Cardiac muscle cell (in vitro differentiated cells and primary cell): Measurements from ENCODE around the gene CADM3. TPM values are rescaled to one million over a fixed set of nuclear protein-coding genes. Genes with fewer than 3 reads are reported as not detected.

Experiments used
- DNase-seq, 2 donors: peaks; one replicate each; pipeline versions ENCODE4 v3.0.0 to v3.0.0-alpha.2; 2010 to 2017; ENCODE audit warnings: low read depth in 1 of 2, low spot score in 1 of 2
- H3K27ac ChIP-seq: fragments of 200-600 bp; sonication (generic); 2 replicates; pipeline ENCODE4 v1.5.1; 2016
- H3K27me3 ChIP-seq: fragments of 200-600 bp; sonication (generic); 2 replicates; pipeline ENCODE4 v1.6.0; 2016; ENCODE audit warnings: control low read depth
- H3K36me3 ChIP-seq: fragments of 200-600 bp; sonication (generic); 2 replicates; pipeline ENCODE4 v1.5.1; 2016; ENCODE audit warnings: control low read depth
- H3K4me1 ChIP-seq: fragments of 200-600 bp; sonication (generic); 2 replicates; pipeline ENCODE4 v1.8.1; 2017; ENCODE audit warnings: low read depth, mild to moderate bottlenecking, mixed run types
- H3K4me3 ChIP-seq: fragments of 200-600 bp; sonication (generic); 2 replicates; pipeline ENCODE4 v1.5.1; 2016; ENCODE audit warnings: mild to moderate bottlenecking
- H3K9me3 ChIP-seq: fragments of 200-600 bp; sonication (generic); 2 replicates; pipeline ENCODE4 v1.5.1; 2017; ENCODE audit warnings: low read depth, mild to moderate bottlenecking, control low read depth
- polyA plus RNA-seq: library from polyadenylated mRNA; unstranded; fragments of >200 nt; fragmentation: Nextera tagmentation; extraction: Ambion mirVana; gene quantifications from 2 replicates; pipeline ENCODE4 v1.2.1, GENCODE V29; 2016
- total RNA-seq: library from RNA; depleted of rRNA; stranded (reverse); fragments of >200 nt; gene quantifications from 2 replicates; pipeline ENCODE4 v1.2.3, GENCODE V29; 2016
- TF ChIP-seq, protein P1 (sequence below): IDR thresholded peaks from 2 replicates; pipeline ENCODE4 v1.5.1; 2012; ENCODE audit warnings: low read depth, mild to moderate bottlenecking, low read length

Gene CADM3
- total and polyA plus RNA-seq, 2 experiments from 2014 or later: 0.51 to 3.1 TPM

DNA sequence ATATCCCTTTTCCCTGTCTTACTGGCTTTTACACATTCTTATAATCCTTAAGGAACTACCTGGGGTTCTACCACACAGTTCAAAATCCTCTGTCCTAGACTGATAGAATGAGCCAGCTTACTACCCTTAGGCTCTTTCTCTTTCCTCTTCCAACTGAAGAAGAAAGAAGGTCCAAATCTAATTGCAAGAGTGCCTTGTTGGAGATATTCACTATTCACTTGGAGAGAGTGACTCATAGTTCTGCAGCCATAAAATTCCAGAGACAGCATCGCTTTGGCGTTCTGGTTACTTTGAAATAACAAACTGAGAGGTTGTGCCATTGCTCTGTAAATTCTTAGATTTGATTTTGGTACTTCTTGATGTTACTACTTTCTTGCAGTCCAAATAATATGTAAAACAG, 4.2 kb downstream of the CADM3 start:
- H3K4me1 ChIP-seq: peaks cover 5% of the 10 kb centered on the region
- no peaks in the 10 kb centered on the region for H3K9me3 ChIP-seq
- H3K27me3 ChIP-seq: peaks cover 18% of the 10 kb centered on the region
- DNase-seq: no peak
- no peak overlapping the region for H3K4me3 ChIP-seq
- TF ChIP-seq, protein P1, sequence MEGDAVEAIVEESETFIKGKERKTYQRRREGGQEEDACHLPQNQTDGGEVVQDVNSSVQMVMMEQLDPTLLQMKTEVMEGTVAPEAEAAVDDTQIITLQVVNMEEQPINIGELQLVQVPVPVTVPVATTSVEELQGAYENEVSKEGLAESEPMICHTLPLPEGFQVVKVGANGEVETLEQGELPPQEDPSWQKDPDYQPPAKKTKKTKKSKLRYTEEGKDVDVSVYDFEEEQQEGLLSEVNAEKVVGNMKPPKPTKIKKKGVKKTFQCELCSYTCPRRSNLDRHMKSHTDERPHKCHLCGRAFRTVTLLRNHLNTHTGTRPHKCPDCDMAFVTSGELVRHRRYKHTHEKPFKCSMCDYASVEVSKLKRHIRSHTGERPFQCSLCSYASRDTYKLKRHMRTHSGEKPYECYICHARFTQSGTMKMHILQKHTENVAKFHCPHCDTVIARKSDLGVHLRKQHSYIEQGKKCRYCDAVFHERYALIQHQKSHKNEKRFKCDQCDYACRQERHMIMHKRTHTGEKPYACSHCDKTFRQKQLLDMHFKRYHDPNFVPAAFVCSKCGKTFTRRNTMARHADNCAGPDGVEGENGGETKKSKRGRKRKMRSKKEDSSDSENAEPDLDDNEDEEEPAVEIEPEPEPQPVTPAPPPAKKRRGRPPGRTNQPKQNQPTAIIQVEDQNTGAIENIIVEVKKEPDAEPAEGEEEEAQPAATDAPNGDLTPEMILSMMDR: no peak
- no peaks in the 10 kb centered on the region for H3K36me3 ChIP-seq
- no peak overlapping the region for H3K27ac ChIP-seq

DNA sequence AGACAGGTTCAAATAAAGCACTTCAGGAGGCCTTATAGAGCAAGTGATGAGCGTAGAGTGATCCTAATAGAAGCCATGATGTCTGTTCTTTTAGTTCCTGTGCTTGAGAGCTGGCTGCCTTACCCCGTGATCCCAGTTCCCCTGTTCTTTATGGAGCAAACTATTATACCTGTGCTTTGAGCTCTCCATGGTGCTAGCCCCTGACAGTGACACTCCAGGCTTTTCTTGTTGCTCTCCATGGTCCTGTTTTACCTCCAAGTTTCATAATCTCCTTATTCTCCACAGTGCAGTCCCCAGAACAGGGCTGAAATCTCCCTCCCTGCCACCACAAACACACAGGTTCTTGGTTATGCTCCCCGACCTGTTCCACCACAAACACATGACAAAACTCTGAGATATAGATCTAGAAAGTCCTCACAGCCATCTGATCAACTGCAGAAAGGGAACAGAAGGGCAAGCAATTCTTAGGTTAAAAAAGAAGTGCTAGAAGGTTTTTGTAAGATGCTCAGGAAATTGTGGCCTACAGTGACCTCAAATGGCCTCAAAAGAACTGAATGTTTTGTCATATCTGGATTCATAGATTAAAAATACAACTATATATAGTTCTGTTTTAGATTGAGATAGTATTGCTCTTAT, 6.0 kb downstream of the CADM3 start:
- no peak overlapping the region for H3K4me3 ChIP-seq
- H3K27me3 ChIP-seq: peaks cover 7% of the 10 kb centered on the region
- TF ChIP-seq, protein P1: no peak
- DNase-seq: peak; percentile 83 to 94
- H3K4me1 ChIP-seq: peaks cover 2% of the 10 kb centered on the region
- no peaks in the 10 kb centered on the region for H3K36me3 ChIP-seq
- no peaks in the 10 kb centered on the region for H3K9me3 ChIP-seq
- H3K27ac ChIP-seq: no peak overlapping the region

DNA sequence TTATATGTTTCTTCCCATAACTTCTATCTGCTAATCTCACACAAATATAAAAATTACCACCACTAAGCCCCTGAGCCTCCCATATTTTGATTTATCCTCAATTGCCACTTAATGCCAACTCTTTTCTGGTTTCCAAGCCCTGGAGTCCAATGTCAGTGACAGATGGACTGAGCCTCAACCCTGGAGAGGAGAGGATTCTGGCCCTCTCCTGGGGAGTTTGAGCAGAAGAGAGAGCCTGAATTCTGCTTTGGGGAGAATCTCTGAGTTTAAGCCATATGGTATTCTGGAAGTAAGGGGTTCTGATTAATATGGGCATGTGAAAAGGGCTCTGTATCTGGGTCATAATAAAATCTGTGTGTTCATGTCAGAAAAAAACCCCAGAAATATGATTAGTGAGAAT, 8.5 kb downstream of the CADM3 start:
- Histone ChIP-seq H3K27ac (no peak overlapping the region), H3K4me1 (no peaks in the 10 kb centered on the region), H3K9me3 (no peaks in the 10 kb centered on the region), H3K27me3 (no peaks in the 10 kb centered on the region), H3K4me3 (no peak overlapping the region), H3K36me3 (no peaks in the 10 kb centered on the region)
- TF ChIP-seq, protein P1: no peak
- no peak for DNase-seq

DNA sequence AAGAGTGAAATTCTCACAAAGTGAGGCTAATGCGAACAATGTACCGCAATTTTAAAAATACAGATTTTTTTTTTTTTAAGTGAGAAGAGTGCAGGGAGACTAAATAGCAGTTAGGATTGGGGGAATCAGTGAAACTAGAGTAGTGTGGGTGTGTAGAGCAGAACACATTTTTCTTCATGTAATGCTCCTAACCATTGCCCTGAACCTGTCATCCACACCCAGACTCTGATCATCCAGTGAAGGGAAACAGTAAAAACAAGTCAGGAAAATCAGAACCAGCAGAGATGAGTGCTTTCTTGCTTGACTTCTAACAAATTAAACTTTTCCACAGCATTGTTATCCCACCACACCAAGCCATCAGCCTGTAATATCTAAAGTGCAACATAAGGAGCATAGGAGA, 9.1 kb downstream of the CADM3 start:
- no peak for DNase-seq
- no peaks in the 10 kb centered on the region for H3K36me3 ChIP-seq
- TF ChIP-seq, protein P1: no peak
- no peaks in the 10 kb centered on the region for H3K4me1 ChIP-seq
- no peaks in the 10 kb centered on the region for H3K27me3 ChIP-seq
- no peaks in the 10 kb centered on the region for H3K9me3 ChIP-seq
- H3K4me3 ChIP-seq: no peak overlapping the region
- H3K27ac ChIP-seq: no peak overlapping the region

DNA sequence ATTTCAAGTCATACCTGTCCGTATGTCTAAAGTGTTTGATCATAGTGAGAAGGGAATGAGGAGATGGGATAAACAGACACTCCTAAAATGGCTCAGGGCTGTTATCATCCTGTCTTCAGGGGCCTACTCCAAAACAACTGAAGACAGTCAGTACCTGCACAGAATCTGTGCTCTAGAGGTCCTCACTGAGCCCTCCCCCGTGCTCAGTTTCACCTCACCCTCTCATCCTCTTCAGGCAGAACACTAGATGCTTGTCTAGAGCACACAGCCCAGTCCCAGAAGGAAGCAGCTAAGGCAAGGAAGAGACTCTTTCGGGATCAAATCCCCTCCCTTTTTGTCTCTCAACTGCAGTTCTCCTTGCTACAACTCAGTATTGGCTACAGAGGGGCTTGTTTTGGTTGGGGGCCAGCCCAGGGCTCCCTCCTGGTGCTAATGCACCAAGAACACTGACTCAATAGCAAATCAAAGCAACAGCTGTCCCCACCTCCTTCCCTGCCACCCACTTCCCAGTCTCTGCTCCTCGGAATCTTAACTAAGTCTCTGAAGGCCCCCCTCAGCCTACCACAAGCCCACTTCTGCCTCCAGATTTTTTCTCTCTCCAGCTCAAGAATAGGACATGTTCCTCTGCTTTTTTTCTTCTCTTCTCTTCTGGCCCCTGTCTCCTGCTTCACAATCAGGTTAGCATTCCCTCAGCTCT, 10.1 kb downstream of the CADM3 start:
- DNase-seq: no peak
- Histone ChIP-seq H3K9me3 (no peaks in the 10 kb centered on the region), H3K27me3 (no peaks in the 10 kb centered on the region), H3K27ac (no peak overlapping the region), H3K36me3 (no peaks in the 10 kb centered on the region), H3K4me3 (no peak overlapping the region), H3K4me1 (no peaks in the 10 kb centered on the region)
- TF ChIP-seq, protein P1: no peak
